Neutrophil (primary cell): ENCODE results near the gene TNRC6A.
A peak's percentile ranks its signal among the peaks of the same experiment; 100 is the strongest.

ENCODE experiments used
- H3K27ac ChIP-seq: fragments of 200-600 bp; sonication (generic); 2 replicates; pipeline ENCODE4 v1.5.1; 2016; ENCODE audit warnings: mild to moderate bottlenecking, moderate library complexity
- H3K27me3 ChIP-seq: fragments of 200-600 bp; sonication (generic); 2 replicates; pipeline ENCODE4 v1.6.0; 2016; ENCODE audit warnings: mild to moderate bottlenecking
- H3K36me3 ChIP-seq: fragments of 200-600 bp; sonication (generic); 2 replicates; pipeline ENCODE4 v1.5.1; 2017
- H3K4me1 ChIP-seq, 2 experiments: fragments of 200-600 bp in 1 of 2; sonication (generic) in 1 of 2; 1 replicate in 1 of 2; 2 replicates in 1 of 2; pipeline versions ENCODE4 v1.5.1 to v1.6.1; 2013 to 2016; ENCODE audit warnings: low read depth in 1 of 2, low read length in 1 of 2, mild to moderate bottlenecking in 1 of 2, moderate library complexity in 1 of 2; ENCODE audit not compliant: control insufficient read depth in 1 of 2, insufficient read depth in 1 of 2
- H3K4me3 ChIP-seq, 2 experiments: fragments of 200-600 bp in 1 of 2; sonication (generic) in 1 of 2; 1 replicate in 1 of 2; 2 replicates in 1 of 2; pipeline ENCODE4 v1.5.1; 2013 to 2016; ENCODE audit warnings: low read depth in 1 of 2, low read length in 1 of 2, mild to moderate bottlenecking in 1 of 2, moderate library complexity in 1 of 2
- H3K9me3 ChIP-seq: fragments of 200-600 bp; sonication (generic); 2 replicates; pipeline ENCODE4 v1.5.1; 2016
- TF ChIP-seq, protein P1 (sequence below): fragments of 200-600 bp; sonication (generic); IDR thresholded peaks from 2 replicates; pipeline ENCODE4 v1.5.1; 2016; ENCODE audit warnings: antibody characterized with exemption

Gene TNRC6A

DNA sequence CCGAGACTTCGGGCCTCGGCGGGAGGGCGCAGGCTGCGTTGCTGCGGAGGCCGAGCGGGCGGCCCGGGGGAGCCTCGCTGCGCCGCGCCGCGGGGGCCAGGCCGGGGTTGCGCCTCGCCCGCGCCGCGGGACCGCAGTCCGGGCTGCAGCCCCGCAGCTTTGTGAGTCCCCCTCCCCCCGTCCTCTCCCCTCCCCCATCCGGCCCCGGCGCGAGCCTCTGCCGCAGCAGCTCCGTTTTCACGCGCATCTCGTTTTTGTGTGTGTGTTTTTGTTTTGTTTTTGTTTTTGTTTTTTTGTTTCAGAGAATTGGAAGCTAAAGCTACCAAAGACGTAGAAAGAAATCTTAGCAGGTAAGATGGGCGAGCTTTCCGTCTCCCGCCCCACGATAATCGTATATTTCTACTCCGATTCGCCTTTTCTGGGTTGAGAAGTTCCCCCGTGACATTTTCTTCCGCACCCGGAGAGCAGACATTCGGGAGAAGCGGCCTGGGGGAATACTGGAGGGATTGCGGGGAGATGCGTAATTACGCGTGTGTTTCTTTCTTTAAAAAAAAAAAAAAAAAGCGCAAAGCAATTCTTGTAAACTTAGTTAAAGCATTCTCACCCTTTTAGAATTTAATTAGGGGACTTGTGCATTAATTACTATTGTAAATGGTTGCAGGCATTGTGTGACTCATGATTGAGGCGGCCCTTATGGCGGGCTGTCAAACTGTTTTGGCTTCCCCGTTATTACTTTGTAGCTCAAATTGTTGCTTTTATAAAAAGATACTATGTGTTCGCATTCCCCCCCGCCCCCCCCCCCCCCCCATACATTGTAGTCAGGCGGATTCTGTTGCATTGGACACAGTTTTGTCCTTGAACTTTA, 732 bp downstream of the TNRC6A start:
- Histone ChIP-seq H3K27ac (peak overlapping the region; percentile 84), H3K9me3 (no peaks in the 10 kb centered on the region), H3K36me3 (no peaks in the 10 kb centered on the region), H3K4me3 (peak overlapping the region; percentile 76 to 82), H3K4me1 (peaks cover 15 to 16% of the 10 kb centered on the region in 2 experiments), H3K27me3 (peaks cover 13% of the 10 kb centered on the region)
- TF ChIP-seq, protein P1, sequence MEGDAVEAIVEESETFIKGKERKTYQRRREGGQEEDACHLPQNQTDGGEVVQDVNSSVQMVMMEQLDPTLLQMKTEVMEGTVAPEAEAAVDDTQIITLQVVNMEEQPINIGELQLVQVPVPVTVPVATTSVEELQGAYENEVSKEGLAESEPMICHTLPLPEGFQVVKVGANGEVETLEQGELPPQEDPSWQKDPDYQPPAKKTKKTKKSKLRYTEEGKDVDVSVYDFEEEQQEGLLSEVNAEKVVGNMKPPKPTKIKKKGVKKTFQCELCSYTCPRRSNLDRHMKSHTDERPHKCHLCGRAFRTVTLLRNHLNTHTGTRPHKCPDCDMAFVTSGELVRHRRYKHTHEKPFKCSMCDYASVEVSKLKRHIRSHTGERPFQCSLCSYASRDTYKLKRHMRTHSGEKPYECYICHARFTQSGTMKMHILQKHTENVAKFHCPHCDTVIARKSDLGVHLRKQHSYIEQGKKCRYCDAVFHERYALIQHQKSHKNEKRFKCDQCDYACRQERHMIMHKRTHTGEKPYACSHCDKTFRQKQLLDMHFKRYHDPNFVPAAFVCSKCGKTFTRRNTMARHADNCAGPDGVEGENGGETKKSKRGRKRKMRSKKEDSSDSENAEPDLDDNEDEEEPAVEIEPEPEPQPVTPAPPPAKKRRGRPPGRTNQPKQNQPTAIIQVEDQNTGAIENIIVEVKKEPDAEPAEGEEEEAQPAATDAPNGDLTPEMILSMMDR = no peak

- Histone ChIP-seq H3K36me3 (no peaks in the 10 kb centered on the region), H3K27ac (no peak overlapping the region), H3K4me1 (peaks cover 15 to 16% of the 10 kb centered on the region in 2 experiments), H3K4me3 (peak overlapping the region in 1 of 2 experiments; percentile 82), H3K27me3 (peaks cover 7% of the 10 kb centered on the region), H3K9me3 (no peaks in the 10 kb centered on the region)
- TF ChIP-seq, protein P1 = no peak
These were observed 1.5 kb downstream of the TNRC6A start for GRCh38 chr16:24730914-24731313.

DNA sequence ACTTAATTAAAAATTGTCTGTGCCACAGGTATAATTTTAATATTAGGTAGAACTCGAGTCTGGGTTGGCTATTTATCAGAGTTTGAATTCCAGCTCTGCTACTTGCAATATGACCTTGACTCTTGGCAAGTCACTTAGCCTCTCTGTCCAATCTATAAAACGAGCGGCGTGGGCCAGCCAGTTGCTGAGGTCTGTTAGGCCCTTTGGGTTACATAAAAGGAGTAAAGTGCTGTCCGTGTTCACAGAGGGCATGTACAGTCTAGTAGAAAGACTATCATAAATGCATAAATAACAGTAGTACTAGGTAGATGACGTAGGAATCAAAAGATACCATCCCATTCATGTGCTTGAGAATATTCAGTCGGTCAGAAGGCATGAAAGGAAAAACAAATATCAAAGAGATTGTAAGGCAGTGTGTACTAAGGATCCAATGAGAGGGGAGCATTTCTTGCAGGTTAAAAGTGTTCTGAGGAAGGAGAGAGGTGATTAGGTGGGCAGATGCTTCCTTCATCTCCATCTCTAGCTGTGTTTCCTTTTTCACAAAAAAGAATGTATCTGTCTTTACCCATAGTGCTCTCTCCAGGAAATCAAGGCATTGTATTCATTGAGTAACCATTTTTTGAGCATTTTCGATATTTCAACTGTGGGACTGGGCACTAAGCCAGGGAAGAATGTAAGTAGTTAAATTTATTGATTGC, 2.4 kb downstream of the TNRC6A start:
- Histone ChIP-seq H3K9me3 (no peaks in the 10 kb centered on the region), H3K4me3 (no peak overlapping the region), H3K4me1 (peaks cover 15 to 16% of the 10 kb centered on the region in 2 experiments), H3K27me3 (peaks cover 6% of the 10 kb centered on the region), H3K36me3 (no peaks in the 10 kb centered on the region), H3K27ac (no peak overlapping the region)
- TF ChIP-seq, protein P1 = no peak

DNA sequence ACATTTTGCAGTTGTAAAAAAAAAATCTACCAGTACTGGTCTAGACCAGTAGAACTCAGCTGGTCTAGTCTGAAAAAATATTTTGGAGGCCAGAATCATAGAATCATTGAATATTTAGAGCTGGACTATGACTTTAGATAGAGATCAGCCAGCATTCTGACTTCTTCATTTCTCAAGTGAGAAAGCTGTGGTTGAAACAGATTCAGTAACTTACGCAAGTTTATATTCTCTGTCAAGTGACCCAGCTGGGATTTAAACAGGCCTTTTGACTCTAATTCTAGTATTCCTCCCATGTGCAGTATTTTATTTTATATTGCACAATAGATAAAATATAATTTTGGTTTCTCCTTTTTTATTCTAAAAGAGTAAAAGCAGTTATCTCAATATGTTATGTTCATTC, 4.9 kb downstream of the TNRC6A start:
- H3K9me3 ChIP-seq = no peaks in the 10 kb centered on the region
- no peak overlapping the region for H3K4me3 ChIP-seq
- peaks cover 9 to 10% of the 10 kb centered on the region in 2 experiments for H3K4me1 ChIP-seq
- H3K27ac ChIP-seq = no peak overlapping the region
- no peaks in the 10 kb centered on the region for H3K27me3 ChIP-seq
- TF ChIP-seq, protein P1 = no peak
- no peaks in the 10 kb centered on the region for H3K36me3 ChIP-seq

DNA sequence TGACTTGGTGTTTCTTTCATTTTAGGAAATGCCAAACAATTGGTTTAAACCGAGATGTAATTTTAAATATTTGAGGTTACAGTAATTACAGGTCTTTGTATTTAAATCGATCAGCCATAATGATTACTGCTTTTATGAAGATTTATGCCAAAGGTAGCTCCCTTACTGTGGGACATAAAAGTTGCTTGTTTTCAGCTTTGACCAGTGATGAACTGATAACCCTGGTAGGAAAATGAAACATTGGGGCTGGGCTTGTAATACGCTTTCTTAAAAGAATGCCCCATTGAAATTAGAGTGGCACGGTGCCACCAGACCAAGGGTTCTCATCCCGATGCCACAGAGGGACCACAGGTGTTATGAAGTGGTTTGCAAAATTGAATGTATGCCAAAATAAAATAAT, 7.3 kb downstream of the TNRC6A start:
- Histone ChIP-seq H3K4me1 (no peaks in the 10 kb centered on the region), H3K27ac (no peak overlapping the region), H3K9me3 (no peaks in the 10 kb centered on the region), H3K27me3 (no peaks in the 10 kb centered on the region), H3K36me3 (no peaks in the 10 kb centered on the region), H3K4me3 (no peak overlapping the region)
- TF ChIP-seq, protein P1 = no peak
